ENCODE data around the gene ALDOB.

The ALDOB gene

DNA sequence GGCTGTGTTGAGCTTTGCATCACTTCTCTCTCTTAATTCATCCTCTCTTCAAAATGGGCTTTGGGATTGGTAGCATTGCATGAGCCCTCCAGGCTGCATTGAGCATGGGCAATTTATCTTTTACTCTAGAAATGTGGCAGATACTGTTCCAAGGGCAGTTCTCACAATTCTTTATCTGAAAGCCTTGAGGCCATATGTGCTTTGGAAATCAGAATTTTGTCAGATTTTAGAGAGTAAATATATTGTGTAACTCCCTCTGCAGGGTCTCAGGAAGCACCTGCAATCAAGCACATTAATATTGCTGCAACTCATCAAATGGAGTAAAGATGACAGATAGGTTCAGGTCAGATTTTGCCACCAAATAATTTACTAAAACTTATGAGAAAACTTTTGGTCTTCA lies 17.6 kb downstream of the ALDOB start:
- H3K27ac ChIP-seq, result no peak overlapping the region
- no peak for TF ChIP-seq ZFX (IDR thresholded peaks at IDR 0.05)
- TF ChIP-seq, protein P1, sequence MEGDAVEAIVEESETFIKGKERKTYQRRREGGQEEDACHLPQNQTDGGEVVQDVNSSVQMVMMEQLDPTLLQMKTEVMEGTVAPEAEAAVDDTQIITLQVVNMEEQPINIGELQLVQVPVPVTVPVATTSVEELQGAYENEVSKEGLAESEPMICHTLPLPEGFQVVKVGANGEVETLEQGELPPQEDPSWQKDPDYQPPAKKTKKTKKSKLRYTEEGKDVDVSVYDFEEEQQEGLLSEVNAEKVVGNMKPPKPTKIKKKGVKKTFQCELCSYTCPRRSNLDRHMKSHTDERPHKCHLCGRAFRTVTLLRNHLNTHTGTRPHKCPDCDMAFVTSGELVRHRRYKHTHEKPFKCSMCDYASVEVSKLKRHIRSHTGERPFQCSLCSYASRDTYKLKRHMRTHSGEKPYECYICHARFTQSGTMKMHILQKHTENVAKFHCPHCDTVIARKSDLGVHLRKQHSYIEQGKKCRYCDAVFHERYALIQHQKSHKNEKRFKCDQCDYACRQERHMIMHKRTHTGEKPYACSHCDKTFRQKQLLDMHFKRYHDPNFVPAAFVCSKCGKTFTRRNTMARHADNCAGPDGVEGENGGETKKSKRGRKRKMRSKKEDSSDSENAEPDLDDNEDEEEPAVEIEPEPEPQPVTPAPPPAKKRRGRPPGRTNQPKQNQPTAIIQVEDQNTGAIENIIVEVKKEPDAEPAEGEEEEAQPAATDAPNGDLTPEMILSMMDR (conservative IDR thresholded peaks at IDR 0.05), result no peak

DNA sequence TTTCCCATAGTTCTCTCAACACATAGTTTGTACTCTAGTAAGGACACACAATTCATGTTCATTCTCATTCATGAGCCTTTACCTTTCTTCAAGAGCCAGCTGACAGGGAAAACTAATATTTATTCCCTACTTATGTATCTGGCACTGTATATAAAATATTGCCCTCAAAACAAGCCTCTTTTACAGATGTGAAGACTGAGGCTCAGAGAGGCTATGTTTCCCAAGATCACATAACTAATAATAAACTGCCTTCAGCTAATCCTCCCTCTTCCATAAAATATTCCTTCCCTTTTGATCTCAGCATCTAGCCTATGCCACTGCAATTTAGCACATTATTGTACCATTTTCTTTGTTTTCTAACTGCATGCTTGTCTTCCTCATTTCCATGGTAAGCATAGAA lies 18.2 kb downstream of the ALDOB start:
- no peak overlapping the region for H3K27ac ChIP-seq
- TF ChIP-seq ZFX (IDR thresholded peaks at IDR 0.05), result no peak
- TF ChIP-seq, protein P1 (conservative IDR thresholded peaks at IDR 0.05), result no peak

DNA sequence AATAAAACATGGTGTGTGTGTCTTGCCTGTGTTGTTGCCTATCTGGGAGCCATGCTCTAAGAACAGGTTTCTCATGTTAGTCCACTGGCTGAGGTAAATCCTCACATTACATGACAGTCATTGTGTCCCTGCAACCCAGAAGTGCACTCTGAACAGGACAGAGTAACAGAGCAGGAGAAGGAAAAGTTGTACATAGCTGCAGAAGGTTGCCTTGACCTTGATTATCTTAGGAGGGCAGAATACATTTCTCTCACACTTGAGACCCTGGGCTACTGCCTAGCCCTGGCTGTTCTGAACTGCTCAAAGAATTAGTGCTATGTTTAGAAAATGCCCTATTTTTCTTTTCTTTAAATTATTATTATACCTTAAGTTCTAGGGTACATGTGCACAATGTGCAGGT lies 20.0 kb downstream of the ALDOB start:
- no peak overlapping the region for H3K27ac ChIP-seq

DNA sequence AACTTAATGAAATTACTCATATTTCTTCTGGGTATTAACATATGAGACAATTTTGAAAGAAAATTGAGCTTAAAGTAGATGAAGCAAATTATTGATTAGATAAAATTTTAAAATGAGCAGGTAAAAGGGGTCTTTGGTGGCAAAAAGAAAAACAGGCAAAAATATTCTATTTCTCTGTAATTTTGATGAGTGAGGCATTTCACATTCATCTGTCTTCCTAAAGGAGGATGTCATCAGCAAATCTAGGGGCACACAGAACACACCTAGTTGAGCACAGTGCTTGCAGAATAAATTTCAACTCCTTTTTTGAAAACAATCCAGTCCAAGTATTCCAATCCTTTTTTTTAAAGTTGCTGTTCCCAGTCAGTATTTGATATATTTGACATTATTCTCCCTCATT lies 20.7 kb downstream of the ALDOB start:
- TF ChIP-seq, protein P1 (conservative IDR thresholded peaks at IDR 0.05), result no peak
- no peak for TF ChIP-seq ZFX (IDR thresholded peaks at IDR 0.05)
- no peak overlapping the region for H3K27ac ChIP-seq

More for the DNA sequence above, 20.0 kb downstream of the ALDOB start:
- no peak for TF ChIP-seq ZFX (IDR thresholded peaks at IDR 0.05)
- TF ChIP-seq, protein P1 (conservative IDR thresholded peaks at IDR 0.05), result no peak

DNA sequence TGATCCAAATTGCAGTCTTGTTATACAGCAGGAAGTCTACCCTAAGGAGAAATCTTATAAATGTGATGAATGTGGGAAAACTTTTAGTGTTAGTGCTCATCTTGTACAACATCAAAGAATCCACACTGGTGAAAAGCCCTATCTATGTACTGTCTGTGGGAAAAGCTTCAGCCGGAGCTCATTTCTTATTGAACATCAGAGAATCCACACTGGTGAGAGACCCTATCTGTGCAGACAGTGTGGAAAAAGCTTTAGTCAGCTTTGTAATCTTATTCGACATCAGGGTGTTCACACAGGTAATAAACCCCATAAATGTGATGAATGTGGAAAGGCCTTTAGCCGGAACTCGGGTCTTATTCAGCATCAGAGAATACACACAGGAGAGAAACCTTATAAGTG lies 26.5 kb downstream of the ALDOB start:
- H3K27ac ChIP-seq, result no peak overlapping the region
- no peak for TF ChIP-seq ZFX (IDR thresholded peaks at IDR 0.05)

DNA sequence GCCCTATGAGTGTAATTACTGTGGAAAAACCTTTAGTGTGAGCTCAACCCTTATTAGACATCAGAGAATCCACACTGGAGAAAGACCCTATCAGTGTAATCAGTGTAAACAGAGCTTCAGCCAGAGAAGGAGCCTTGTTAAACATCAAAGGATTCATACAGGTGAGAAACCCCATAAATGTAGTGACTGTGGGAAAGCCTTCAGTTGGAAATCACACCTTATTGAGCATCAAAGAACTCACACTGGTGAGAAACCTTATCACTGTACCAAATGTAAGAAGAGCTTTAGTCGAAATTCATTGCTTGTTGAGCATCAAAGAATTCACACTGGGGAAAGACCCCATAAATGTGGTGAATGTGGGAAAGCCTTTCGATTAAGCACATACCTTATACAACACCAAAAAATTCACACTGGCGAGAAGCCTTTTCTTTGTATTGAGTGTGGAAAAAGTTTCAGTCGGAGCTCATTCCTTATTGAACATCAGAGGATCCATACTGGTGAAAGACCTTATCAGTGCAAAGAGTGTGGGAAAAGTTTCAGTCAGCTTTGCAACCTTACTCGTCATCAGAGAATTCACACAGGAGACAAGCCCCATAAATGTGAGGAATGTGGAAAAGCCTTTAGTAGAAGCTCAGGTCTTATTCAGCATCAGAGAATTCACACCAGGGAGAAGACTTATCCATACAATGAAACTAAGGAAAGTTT lies 27.0 kb downstream of the ALDOB start:
- no peak for TF ChIP-seq ZFX (IDR thresholded peaks at IDR 0.05)
- TF ChIP-seq, protein P1 (conservative IDR thresholded peaks at IDR 0.05), result no peak
- H3K27ac ChIP-seq, result no peak overlapping the region

DNA sequence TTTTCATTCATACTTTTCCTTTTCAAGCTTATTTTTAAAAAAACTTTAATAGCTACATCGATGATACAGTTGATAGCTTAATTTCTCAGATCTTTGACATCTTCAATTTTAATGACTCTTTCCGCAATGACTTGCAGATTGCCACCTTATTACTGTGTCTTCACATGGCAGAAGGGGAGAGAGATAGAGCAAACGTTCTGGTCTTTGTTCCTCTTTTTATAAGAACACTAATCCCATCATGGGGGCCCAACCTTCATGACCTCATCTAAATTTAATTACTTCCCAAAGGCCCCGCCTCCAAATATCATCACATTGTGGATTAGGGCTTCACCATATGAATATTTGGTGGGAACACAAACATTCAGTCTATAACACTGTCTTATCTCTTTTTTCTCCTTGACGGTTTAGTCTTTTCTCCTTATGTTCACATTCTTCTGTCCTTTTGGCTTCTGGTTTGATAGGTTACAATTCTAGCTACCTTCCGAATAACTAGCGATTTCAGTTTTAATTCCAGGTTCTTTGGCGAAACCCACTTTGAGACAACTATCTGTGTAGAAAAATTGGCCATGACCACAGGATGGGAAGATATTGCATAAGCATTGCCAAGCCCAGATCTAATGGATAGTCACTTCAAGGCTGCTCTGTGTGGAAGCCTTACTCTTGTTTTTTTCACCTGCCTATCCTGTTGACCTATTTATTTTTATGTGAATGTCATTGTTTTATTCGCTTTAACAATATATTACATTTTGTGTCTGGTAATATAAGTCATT lies 31.9 kb downstream of the ALDOB start:
- TF ChIP-seq ZFX (IDR thresholded peaks at IDR 0.05), result no peak
- TF ChIP-seq, protein P1 (conservative IDR thresholded peaks at IDR 0.05), result no peak
- no peak overlapping the region for H3K27ac ChIP-seq

Data from C4-2B (cell line).